NCI-H187 (cell line): ENCODE data around the gene KCNAB1.

Experiments
- DNase-seq, 2 experiments: peaks; one replicate each; lab custom pipeline; 2025; lab: John Stamatoyannopoulos, UW

Gene KCNAB1

DNA sequence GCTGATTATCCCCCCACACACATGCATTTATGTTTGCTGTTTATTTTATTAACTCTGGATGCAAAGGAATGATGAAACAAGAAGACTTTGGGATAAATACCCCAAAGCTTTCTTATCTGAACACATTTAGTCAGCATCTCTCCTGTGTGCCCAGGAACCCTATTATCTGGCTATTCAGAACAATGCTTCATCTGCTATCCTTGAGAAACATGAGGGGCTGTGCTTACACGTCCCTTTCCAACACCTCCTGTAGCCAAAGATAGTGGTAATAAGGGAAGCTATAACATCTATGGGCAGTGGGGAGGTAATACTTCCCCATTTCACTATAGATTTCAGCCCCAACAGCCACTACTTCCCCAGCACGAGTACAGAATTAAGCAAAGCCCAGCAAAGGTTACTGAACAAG, 339.8 kb downstream of the KCNAB1 start:
- no peak for DNase-seq

DNA sequence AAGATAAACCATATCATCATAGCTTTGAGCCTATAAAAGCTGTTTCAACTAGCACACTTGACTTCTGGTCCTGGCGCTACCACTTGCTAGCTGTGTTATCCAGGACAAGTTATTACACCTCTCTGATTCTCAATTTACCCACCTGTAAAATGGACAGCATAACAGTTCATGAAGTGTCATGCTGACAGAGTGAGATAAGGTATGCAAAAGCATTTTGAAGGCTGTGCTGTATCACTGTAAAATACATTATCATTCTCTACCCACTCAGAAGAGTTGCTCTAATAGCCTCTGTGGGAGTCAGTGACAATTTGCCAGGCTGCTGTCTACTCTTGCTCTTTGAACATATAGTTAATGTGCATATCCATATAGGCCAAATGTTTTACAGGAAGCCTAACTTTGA, 341.5 kb downstream of the KCNAB1 start:
- no peak for DNase-seq

GRCh38 chr3:156463123-156463522, 342.7 kb downstream of the KCNAB1 start:
- DNase-seq, result no peak

- no peak for DNase-seq
Measured at GRCh38 chr3:156465194-156465593, 344.8 kb downstream of the KCNAB1 start.

- DNase-seq, result no peak
Measured at GRCh38 chr3:156469456-156469855, 349.1 kb downstream of the KCNAB1 start.

- DNase-seq, result no peak
Measured at GRCh38 chr3:156471431-156471830, 351.1 kb downstream of the KCNAB1 start.

DNA sequence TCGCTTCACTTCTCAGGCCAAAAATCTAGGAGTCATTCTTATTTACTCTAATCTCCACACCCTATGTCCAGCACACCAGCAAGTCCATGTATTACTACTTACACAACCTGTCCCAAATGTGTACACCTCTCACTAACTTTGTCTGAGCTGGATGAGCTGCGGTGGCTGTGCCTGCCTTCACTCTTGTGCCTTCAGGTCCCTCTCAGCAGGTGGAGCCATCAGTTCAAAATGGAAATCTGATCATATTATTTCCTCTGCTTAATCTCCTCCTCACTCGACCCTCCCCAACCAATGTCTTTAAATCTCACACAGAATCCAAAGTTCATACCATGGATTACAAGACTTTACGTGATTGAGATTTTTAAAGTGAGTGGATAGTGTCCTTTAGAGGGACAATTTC, 351.8 kb downstream of the KCNAB1 start:
- no peak for DNase-seq

GRCh38 chr3:156472684-156473083, 352.3 kb downstream of the KCNAB1 start:
- no peak for DNase-seq

DNA sequence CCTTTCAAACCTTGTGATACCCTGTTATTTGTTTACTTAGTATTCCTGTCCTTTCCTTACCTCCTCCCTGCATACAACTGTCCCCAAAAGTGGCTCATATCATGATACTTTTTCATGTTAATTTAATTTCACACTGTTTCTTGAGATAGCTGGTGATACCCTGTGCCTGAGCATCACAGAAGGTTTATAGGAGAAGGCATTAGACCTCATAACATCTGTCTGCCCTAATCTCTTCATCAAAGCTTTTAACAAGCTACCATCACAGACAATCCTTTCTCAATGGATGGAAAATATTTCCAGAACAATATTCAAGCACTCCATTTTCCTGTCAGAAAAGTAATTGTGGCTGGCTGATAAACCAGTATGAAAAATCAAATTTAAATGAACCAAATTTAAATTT, 353.0 kb downstream of the KCNAB1 start:
- DNase-seq, result no peak

DNA sequence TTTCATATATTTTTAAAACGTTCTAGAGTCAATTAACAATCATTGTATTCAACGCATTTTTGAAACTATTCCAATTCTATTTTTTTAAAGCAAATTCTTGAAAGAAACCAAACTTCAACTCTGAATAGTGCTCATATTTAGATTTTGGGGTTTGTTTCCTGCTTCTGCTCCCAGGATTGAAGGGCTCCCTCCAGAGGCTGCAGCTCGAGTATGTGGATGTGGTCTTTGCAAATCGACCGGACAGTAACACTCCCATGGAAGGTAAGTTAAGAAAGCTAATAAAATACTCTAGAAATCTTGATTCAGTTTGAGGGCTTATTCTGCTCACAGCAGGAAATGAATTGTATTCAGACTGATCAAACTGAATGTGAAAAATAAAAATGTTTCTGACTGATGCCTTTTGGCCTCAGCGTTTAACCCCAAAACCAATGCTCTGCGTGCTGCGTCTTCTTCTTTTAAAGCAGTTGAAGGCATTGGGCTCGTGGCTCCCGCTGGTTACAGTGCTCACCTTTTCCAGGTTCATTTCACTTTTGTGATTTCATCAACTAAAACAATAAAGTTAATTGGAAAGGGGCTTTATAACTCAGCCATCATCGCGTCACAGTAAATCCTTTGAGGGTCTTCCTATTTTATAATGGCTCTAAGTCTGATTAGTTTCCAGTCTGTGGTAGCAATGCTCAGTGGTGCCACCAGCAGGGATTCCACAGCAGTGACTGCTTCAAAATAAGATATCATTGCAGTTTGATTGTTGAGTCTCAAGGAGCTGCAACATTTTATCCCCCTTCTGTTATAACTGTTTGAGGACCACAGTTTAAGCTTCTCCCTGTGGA, 354.4 kb downstream of the KCNAB1 start:
- DNase-seq, result no peak

DNA sequence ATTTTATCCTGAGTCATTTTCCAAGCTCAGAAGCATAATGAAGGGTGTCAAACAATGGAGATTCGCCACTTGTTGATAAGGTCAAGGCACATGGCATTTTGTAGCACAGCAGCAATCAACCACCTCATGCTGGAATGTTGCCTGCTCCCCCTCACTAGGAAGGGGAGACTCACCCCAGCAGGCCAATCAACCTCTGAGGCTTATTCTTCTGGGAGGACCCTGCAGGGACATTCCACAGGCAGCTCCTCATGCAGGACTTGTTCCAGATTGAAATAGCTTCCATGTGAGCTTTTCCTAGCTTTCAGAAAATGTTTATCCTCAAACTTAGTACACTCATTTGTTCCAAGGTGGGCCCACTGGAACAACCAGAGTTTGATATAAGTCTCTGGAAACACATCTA, 356.9 kb downstream of the KCNAB1 start:
- DNase-seq, result no peak

DNA sequence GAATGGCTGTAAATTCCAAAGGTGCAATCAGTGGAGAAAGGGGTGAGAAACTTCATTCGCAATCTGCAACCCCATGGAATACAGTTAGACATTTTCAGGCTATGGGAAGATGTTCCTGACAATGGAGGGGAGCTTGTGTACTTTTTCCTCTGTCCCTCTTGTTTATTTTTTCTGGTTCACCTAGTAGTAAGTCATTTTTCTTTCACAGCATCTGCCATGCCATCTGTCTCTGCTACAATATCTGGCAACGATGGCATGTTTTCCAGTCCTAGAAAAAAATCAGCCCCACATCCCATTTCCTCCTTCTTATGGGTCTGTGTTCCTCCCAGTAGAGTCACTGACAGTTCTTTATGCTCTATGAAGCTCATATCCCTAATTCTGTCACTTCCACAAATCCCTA, 358.5 kb downstream of the KCNAB1 start:
- DNase-seq, result no peak

DNA sequence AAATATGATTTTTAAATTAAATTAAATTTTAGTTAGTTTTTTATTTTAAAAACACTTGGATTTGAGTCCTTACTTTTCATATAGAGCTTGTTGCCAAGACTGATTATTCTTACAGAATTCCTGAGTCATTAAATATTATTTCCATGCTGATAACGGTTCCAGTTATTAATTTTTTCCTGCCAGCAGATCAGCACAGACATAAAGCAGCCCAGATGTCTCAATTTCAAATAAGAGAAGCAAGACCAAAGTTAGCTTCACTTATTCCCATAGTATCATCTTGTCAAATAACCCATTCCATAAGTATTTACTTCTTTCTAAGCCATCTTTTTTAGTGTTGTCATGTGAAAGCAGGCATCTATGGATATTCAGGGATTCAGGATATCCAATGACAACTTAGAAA, 359.2 kb downstream of the KCNAB1 start:
- no peak for DNase-seq

- no peak for DNase-seq
Measured at GRCh38 chr3:156480949-156481348, 360.6 kb downstream of the KCNAB1 start.

DNA sequence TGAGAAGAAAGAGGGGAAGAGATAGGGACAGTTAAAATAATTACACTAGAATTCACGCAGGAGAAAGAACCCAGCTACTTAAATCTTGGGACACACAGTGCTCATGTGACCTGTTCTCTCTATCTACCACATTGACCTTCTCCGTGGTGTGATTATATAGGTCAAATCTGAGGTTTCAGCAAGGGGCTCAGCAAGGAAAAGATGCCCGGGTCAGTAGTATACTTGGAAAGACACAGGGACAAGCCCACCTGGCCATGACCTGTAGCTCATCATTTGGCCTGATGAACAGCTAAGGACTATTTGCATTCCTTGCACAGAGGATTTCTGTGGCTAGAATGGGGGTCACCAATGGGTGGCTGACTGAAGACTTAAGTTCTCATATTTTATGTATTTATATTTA, 362.6 kb downstream of the KCNAB1 start:
- no peak for DNase-seq

GRCh38 chr3:156483426-156483825, 363.0 kb downstream of the KCNAB1 start:
- DNase-seq, result no peak

DNA sequence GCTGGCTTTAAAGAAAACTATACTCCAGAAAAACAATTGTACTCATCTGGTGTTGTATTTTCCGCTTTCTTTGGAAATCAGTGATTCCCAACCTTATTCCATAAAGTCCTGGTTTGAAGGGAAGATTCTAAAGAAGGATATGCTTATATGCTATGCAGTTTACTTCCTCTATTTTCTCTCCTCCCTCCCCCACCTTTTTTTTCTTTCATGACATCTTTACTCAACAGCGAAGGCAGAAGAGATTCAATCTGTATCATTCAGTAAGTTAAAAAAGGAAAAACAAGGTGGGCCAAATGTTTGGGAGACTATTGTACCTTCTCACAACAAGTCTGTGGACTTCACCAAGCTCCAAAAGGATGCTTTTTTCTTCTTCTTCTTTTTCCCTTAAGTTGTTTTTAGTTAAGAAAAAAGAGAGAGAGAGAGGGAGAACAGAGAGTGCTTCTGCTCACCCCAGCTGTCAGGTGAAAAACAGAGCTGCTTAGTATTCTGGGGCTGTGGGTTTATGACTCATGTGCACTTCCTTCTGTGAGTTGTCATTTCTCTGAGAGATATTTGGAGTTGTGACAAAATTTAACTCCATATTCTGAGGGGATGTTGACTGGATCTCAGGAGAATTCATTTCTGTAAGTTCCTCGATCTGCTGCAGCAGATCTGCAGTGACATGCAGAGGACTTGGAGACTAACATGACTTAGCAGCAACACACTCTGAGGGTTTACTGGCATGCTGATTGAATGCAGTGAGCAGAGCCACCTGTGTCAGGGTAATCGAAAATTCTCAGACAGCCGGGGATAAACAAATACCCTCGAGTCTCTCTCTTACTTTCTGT, 363.8 kb downstream of the KCNAB1 start:
- DNase-seq, result no peak

- DNase-seq, result no peak
Measured at GRCh38 chr3:156488767-156489166, 368.4 kb downstream of the KCNAB1 start.

DNA sequence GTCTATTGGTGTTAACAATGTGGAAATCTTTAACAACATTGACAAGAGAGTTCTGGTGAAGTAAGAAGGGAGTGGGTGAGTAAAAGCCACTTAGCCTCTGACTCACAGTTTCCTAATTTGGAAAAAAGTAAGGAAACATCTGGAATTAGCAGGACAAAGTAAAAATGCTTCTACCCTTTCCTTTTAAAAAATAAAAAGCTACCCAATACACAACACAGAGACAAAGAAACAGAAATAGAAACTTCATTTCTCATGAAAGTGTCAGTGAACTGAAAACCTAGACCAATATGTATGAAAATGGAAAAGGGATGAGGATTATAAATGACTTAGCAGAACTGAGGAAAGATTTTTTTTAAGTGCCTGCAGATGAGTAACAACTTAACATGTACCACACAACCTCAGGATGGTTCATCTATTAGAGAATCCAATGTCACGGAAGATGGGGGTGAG, 369.1 kb downstream of the KCNAB1 start:
- no peak for DNase-seq

GRCh38 chr3:156491192-156491591, 370.8 kb downstream of the KCNAB1 start:
- no peak for DNase-seq

DNA sequence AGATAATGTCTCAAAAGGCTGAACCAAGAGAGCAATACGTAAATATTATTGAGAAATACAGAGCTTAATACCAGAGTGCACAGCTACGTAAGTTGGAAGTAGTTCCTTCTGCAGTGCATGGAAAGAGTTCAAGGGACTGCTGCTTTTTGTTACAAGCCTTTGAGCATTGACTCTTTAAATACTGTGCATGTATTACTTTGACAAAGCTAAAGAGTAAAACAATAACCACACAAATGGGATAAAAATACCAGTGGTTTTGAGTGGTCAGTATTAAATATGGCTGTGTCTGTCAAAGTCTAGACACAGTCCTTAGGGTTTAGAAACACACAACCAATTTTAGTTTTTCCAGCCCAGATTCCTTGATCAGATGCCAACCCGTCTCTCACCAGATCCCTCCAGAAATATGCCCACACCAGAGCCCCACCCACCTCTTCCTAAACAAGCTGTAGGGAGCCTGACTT, 372.5 kb downstream of the KCNAB1 start:
- no peak for DNase-seq

- DNase-seq, result no peak
Measured at GRCh38 chr3:156493887-156494286, 373.5 kb downstream of the KCNAB1 start.

GRCh38 chr3:156495816-156496215, 375.4 kb downstream of the KCNAB1 start:
- DNase-seq, result no peak
